ENCODE results near the gene PEX5L. TPM values are rescaled to one million over a fixed set of nuclear protein-coding genes. Genes with fewer than 3 reads are reported as not detected.

The PEX5L gene
- total RNA-seq, 1 experiment from 2014 or later, result 0.33 TPM

DNA sequence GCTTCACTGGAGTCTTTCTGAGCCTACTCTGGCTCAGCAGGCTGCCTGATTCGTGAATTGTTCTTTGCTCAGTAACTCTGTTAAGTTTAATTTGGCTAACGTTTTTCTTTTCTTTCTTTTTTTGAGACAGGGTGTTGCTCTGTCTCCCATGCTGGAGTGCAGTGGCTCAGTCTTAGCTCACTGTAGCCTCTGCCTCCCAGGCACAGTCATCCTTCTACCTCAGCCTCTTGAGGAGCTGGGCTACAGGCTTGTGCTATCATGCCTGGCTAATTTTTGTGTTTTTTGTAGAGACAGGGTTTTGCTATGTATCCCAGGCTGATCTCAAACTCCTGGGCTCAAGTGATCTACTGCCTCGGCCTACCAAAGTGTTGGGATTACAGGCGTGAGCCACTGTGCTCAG, 165.0 kb downstream of the PEX5L start:
- Histone ChIP-seq H2AFZ (peak overlapping the region; percentile 57; the same call in 1 of the 2 replicates), H3K4me2 (no peak overlapping the region), H3F3A (ENCODE audit: insufficient read depth, low read depth) (no peaks in the 10 kb centered on the region), H3K79me2 (ENCODE audit: low read depth) (no peaks in the 10 kb centered on the region), H3K27ac (no peak overlapping the region), H3K4me3 (no peak overlapping the region), H3K36me3 (ENCODE audit: low read depth) (no peaks in the 10 kb centered on the region), H3K4me1 (replicated peaks; ENCODE audit: insufficient read depth) (no peaks in the 10 kb centered on the region), H4K20me1 (ENCODE audit: insufficient read depth) (no peaks in the 10 kb centered on the region), H3K9me3 (ENCODE audit: insufficient read depth, low read depth) (no peaks in the 10 kb centered on the region), H3K27me3 (ENCODE audit: insufficient read depth, low read depth) (no peaks in the 10 kb centered on the region), H3K9me2 (ENCODE audit: insufficient read depth) (no peaks in the 10 kb centered on the region)
- TF ChIP-seq CTCF (conservative IDR thresholded peaks at IDR 0.05) (no peak), EZH2 (IDR thresholded peaks at IDR 0.05; ENCODE audit: low read depth) (no peak)
- intact Hi-C loops (cut with micrococcal nuclease; ENCODE audit: unreplicated experiment), result no loop called here
- CTCF ChIA-PET, result no interaction called here
- DNase-seq, result no peak
- POLR2A ChIA-PET (ENCODE audit: unreplicated experiment), result no interaction called here
- BruUV-seq (replicated peaks), result no TSS peak

- intact Hi-C loops (cut with micrococcal nuclease; ENCODE audit: unreplicated experiment), result no loop called here
- H3K4me1 ChIP-seq (replicated peaks; ENCODE audit: insufficient read depth), result no peaks in the 10 kb centered on the region
- no peaks in the 10 kb centered on the region for H3K27me3 ChIP-seq (ENCODE audit: insufficient read depth, low read depth)
- no peaks in the 10 kb centered on the region for H3K9me2 ChIP-seq (ENCODE audit: insufficient read depth)
- DNase-seq, result no peak
- no peak overlapping the region for H2AFZ ChIP-seq
- H3K4me2 ChIP-seq, result no peak overlapping the region
- TF ChIP-seq CTCF (conservative IDR thresholded peaks at IDR 0.05) (no peak), EZH2 (IDR thresholded peaks at IDR 0.05; ENCODE audit: low read depth) (no peak)
- no peak overlapping the region for H3K27ac ChIP-seq
- H3K79me2 ChIP-seq (ENCODE audit: low read depth), result no peaks in the 10 kb centered on the region
- no peaks in the 10 kb centered on the region for H3K36me3 ChIP-seq (ENCODE audit: low read depth)
- H4K20me1 ChIP-seq (ENCODE audit: insufficient read depth), result no peaks in the 10 kb centered on the region
- no TSS peak for BruUV-seq (replicated peaks)
- H3K4me3 ChIP-seq, result no peak overlapping the region
- H3F3A ChIP-seq (ENCODE audit: insufficient read depth, low read depth), result no peaks in the 10 kb centered on the region
- H3K9me3 ChIP-seq (ENCODE audit: insufficient read depth, low read depth), result 0 out of 2 replicates have a peak, but pooled peaks cover 4% of the 10 kb centered on the region
- POLR2A ChIA-PET (ENCODE audit: unreplicated experiment), result no interaction called here
- CTCF ChIA-PET, result no interaction called here
These were observed 168.0 kb downstream of the PEX5L start for GRCh38 chr3:179868715-179869114.

DNA sequence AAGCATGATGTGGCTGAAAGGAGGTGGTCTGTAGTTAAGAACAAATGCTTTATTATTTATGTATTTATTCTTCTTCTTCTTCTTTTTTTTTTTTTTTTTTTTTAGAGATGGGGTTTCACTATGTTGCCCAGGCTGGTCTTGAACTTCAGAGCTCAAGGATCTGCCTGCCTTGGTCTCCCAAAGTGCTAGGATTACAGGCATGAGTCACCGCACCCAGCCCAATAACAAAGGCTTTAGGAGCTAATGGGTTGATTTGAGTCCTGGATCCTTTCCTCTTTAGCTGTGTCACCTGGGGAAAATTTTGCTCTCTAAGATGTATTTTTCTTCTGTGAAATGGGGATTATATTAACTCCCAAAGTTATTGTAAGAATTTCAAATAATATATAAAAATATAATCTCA, 168.8 kb downstream of the PEX5L start:
- Histone ChIP-seq H2AFZ (no peak overlapping the region), H3K4me1 (replicated peaks; ENCODE audit: insufficient read depth) (no peaks in the 10 kb centered on the region), H3F3A (ENCODE audit: insufficient read depth, low read depth) (no peaks in the 10 kb centered on the region), H3K4me3 (no peak overlapping the region), H3K9me2 (ENCODE audit: insufficient read depth) (no peaks in the 10 kb centered on the region), H3K36me3 (ENCODE audit: low read depth) (no peaks in the 10 kb centered on the region), H3K79me2 (ENCODE audit: low read depth) (no peaks in the 10 kb centered on the region), H3K27ac (no peak overlapping the region), H3K27me3 (ENCODE audit: insufficient read depth, low read depth) (no peaks in the 10 kb centered on the region), H3K4me2 (no peak overlapping the region), H3K9me3 (ENCODE audit: insufficient read depth, low read depth) (0 out of 2 replicates have a peak, but pooled peaks cover 4% of the 10 kb centered on the region), H4K20me1 (ENCODE audit: insufficient read depth) (no peaks in the 10 kb centered on the region)
- ChIA-PET POLR2A (ENCODE audit: unreplicated experiment) (interaction anchor here (0.6 kb wide), 1 partner anchor 305 kb away, joined by 3 read pairs; the partner anchor contains the start of gene ACTL6A), CTCF (no interaction called here)
- no peak for TF ChIP-seq CTCF (conservative IDR thresholded peaks at IDR 0.05)
- no peak for TF ChIP-seq EZH2 (IDR thresholded peaks at IDR 0.05; ENCODE audit: low read depth)
- no TSS peak for BruUV-seq (replicated peaks)
- no peak for DNase-seq
- intact Hi-C loops (cut with micrococcal nuclease; ENCODE audit: unreplicated experiment), result no loop called here

Measured in PC-9 (cell line).